ENCODE data around the gene ELMO2. TPM values are rescaled to one million over a fixed set of nuclear protein-coding genes. Genes with fewer than 3 reads are reported as not detected.

The ELMO2 gene
- total RNA-seq, 4 donors from 2014 or later, result 13.5 to 30.0 (median 22.1) TPM

- H3K27me3 ChIP-seq, result no peaks in the 10 kb centered on the region
- DNase-seq, result no peak
- intact Hi-C loops (cut with DNase I; ENCODE audit: low total_unique reads), result no loop called here
- TF ChIP-seq, protein P1, sequence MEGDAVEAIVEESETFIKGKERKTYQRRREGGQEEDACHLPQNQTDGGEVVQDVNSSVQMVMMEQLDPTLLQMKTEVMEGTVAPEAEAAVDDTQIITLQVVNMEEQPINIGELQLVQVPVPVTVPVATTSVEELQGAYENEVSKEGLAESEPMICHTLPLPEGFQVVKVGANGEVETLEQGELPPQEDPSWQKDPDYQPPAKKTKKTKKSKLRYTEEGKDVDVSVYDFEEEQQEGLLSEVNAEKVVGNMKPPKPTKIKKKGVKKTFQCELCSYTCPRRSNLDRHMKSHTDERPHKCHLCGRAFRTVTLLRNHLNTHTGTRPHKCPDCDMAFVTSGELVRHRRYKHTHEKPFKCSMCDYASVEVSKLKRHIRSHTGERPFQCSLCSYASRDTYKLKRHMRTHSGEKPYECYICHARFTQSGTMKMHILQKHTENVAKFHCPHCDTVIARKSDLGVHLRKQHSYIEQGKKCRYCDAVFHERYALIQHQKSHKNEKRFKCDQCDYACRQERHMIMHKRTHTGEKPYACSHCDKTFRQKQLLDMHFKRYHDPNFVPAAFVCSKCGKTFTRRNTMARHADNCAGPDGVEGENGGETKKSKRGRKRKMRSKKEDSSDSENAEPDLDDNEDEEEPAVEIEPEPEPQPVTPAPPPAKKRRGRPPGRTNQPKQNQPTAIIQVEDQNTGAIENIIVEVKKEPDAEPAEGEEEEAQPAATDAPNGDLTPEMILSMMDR (IDR thresholded peaks at IDR 0.05), result no peak
- no peak for TF ChIP-seq POLR2AphosphoS5 (IDR thresholded peaks at IDR 0.05)
- TF ChIP-seq POLR2A (IDR thresholded peaks at IDR 0.05), result no peak
- no peak for TF ChIP-seq EP300 (IDR thresholded peaks at IDR 0.05; ENCODE audit: low read depth)
- H3K36me3 ChIP-seq, result peaks cover 0 to 61% (median 32%) of the 10 kb centered on the region in 4 donors
- H3K4me1 ChIP-seq, result no peaks in the 10 kb centered on the region
- H3K4me3 ChIP-seq, result no peak overlapping the region
- 81% methylated on average over 5 of the region's 5 CpGs; no CpG with 5 or more reads in 1 of the 2 donors for WGBS, 2 donors (ENCODE audit: low coverage in 1 of 2)
- in situ Hi-C loops (cut with MboI; ENCODE audit: low pct_ligation_motif_present in 1 of 4, low pct_unique_long_range_greater_than_20kb in 1 of 4, low sequenced_read_pairs in 3 of 4), result no loop called here
- no peak overlapping the region for H3K27ac ChIP-seq
- no peaks in the 10 kb centered on the region for H3K9me3 ChIP-seq
Measured at GRCh38 chr20:46375771-46376170, 30.6 kb downstream of the ELMO2 start.

- 14 to 88% methylated on average over 1 to 7 of the region's 7 CpGs for WGBS, 2 donors (ENCODE audit: low coverage in 1 of 2)
- in situ Hi-C loops (cut with MboI; ENCODE audit: low pct_ligation_motif_present in 1 of 4, low pct_unique_long_range_greater_than_20kb in 1 of 4, low sequenced_read_pairs in 3 of 4), result no loop called here
Measured at GRCh38 chr20:46374383-46374782, 32.0 kb downstream of the ELMO2 start.

DNA sequence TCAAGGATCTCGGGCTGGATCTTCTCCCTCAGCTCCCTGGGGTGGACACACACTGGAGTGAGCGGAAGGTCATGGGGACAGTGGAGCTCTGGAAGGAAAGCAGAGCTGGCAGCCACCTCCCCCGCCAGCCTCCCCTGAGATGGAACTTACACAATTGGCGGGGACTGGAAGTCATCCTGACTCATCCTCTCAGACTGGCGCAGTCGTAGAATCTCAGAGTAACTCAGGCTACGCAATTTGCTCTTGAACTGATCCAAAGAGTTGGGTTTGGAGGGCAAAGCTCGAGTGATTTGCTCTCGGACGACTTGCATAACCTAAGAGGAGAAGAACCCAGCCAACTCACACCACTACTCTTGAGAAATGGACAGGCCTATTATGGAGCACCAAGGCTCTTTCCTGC is 34.8 kb downstream of the ELMO2 start:
- Histone ChIP-seq H3K4me1 (no peaks in the 10 kb centered on the region), H3K27me3 (no peaks in the 10 kb centered on the region), H3K27ac (no peak overlapping the region), H3K36me3 (peaks cover 0 to 79% (median 39%) of the 10 kb centered on the region in 4 donors), H3K4me3 (no peak overlapping the region), H3K9me3 (no peaks in the 10 kb centered on the region)
- TF ChIP-seq POLR2AphosphoS5 (IDR thresholded peaks at IDR 0.05), result no peak
- no peak for DNase-seq
- 97 to 100% methylated on average over 1 to 10 of the region's 10 CpGs for WGBS, 2 donors (ENCODE audit: low coverage in 1 of 2)
- in situ Hi-C loops (cut with MboI; ENCODE audit: low pct_ligation_motif_present in 1 of 4, low pct_unique_long_range_greater_than_20kb in 1 of 4, low sequenced_read_pairs in 3 of 4) (no loop called here), intact Hi-C loops (cut with DNase I; ENCODE audit: low total_unique reads) (no loop called here)

More at GRCh38 chr20:46374383-46374782, 32.0 kb downstream of the ELMO2 start:
- H3K27me3 ChIP-seq, result no peaks in the 10 kb centered on the region
- intact Hi-C loops (cut with DNase I; ENCODE audit: low total_unique reads), result no loop called here
- no peak overlapping the region for H3K4me3 ChIP-seq
- peaks cover 0 to 56% (median 30%) of the 10 kb centered on the region in 4 donors for H3K36me3 ChIP-seq
- no peak for TF ChIP-seq EP300 (IDR thresholded peaks at IDR 0.05; ENCODE audit: low read depth)
- TF ChIP-seq POLR2AphosphoS5 (IDR thresholded peaks at IDR 0.05), result no peak
- TF ChIP-seq, protein P1 (IDR thresholded peaks at IDR 0.05), result no peak
- TF ChIP-seq POLR2A (IDR thresholded peaks at IDR 0.05), result no peak
- no peaks in the 10 kb centered on the region for H3K9me3 ChIP-seq
- H3K4me1 ChIP-seq, result no peaks in the 10 kb centered on the region
- no peak for DNase-seq
- H3K27ac ChIP-seq, result no peak overlapping the region

GRCh38 chr20:46368902-46369268 is 37.5 kb downstream of the ELMO2 start:
- Histone ChIP-seq H3K4me1 (peaks cover 0 to 8% (median 3%) of the 10 kb centered on the region in 4 donors), H3K9me3 (no peaks in the 10 kb centered on the region), H3K36me3 (peaks cover 0 to 61% (median 33%) of the 10 kb centered on the region in 4 donors), H3K27ac (no peak overlapping the region), H3K27me3 (no peaks in the 10 kb centered on the region), H3K4me3 (no peak overlapping the region)
- in situ Hi-C loops (cut with MboI; ENCODE audit: low pct_ligation_motif_present in 1 of 4, low pct_unique_long_range_greater_than_20kb in 1 of 4, low sequenced_read_pairs in 3 of 4) (no loop called here), intact Hi-C loops (cut with DNase I; ENCODE audit: low total_unique reads) (no loop called here)
- no peak for DNase-seq
- WGBS, 2 donors (ENCODE audit: low coverage in 1 of 2), result 85 to 88% methylated on average over 1 to 5 of the region's 5 CpGs
- no peak for TF ChIP-seq POLR2AphosphoS5 (IDR thresholded peaks at IDR 0.05)
- TF ChIP-seq, protein P1 (IDR thresholded peaks at IDR 0.05), result no peak
- TF ChIP-seq EP300 (IDR thresholded peaks at IDR 0.05; ENCODE audit: low read depth), result no peak
- no peak for TF ChIP-seq POLR2A (IDR thresholded peaks at IDR 0.05)

All from transverse colon (tissue), 4 donors.